GM18870 (cell line): ENCODE results near the gene FMO5.
"Not testable (repeated sequence)": the region's sequence is repeated elsewhere in the genome, so short reads cannot be mapped to it uniquely, and the experiment has no call there.

Source experiments
- ATAC-seq: cut with Tn5 transposase; IDR thresholded peaks from one replicate; pipeline ENCODE4 v1.9.1; 2021; ENCODE audit warnings: moderate library complexity; ENCODE audit not compliant: unreplicated experiment

The FMO5 gene

DNA sequence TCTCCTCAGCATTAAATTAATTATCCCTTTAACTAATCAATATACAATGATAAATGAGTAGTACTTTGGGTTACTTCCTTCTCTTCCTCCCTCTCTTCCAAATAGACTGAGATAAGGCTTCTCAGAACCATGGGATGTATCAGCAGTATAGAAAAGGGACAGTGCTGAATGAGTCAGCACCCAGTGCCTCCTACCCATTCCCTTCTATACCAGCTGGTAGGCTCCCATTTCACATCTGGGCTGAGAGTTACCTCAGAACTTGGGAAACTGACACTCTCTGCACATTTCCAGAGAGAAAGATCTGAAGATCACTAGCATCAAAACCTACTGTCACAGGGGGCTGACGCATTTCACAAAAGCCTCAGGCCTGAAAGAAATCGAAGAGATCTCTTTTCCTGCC is 68.0 kb downstream of the FMO5 start:
- not testable (repeated sequence) for ATAC-seq

DNA sequence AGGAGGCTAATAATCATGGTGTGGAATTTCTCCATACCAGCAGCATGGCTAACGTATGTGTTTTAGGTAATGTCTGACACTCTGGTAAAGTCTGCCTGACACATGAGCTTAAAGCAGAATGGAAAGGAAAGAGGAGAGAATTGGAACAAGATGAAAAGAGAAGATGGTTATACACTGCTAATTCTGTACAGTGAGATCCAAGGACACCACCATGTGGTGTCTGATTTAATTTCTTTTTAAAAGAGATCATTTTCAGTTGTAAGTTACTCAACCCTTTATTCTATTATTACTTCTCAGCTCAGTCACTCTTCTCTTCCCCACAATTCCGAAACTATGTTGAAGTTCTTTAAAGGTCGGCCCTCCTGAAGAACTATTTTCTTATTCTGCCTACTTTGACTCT is 68.5 kb downstream of the FMO5 start:
- no peak for ATAC-seq

DNA sequence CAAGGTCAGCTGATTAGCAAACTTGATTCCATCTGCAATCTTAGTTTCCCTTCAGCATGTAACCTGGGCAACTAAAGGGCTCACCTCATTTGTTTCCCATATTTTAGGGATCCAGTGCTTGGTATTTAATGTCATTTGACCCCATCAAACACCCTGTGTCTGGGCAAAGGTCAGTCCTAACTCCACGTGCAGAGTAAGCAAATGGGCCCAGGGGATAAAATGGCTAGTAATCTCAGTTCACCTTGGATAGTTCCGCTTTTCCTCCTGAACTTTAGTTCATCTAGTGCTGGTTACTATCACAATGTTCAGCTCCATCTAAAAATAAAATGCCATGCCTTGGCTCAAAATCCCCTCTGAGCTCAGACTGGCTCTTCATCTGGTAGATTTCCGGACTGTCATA is 72.4 kb downstream of the FMO5 start:
- ATAC-seq: no peak

DNA sequence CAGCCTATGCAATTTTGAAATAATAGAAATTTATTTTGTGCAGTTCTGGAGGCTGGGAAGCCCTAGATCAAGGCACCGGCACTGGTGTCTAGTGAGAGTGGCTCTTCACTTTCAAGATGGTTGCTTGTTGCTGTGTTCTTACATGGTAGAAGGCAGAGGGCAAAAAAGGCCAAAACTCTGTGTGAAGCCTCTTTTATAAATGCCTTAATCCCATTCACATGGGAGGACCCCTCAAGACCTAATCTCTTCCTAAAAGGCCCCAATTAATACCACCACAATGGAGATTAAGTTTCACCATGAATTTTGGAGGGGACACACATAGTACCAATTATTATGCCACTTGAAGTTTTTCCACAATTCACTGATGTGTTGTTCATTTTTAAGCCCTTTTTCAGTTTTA is 73.9 kb downstream of the FMO5 start:
- ATAC-seq: no peak

DNA sequence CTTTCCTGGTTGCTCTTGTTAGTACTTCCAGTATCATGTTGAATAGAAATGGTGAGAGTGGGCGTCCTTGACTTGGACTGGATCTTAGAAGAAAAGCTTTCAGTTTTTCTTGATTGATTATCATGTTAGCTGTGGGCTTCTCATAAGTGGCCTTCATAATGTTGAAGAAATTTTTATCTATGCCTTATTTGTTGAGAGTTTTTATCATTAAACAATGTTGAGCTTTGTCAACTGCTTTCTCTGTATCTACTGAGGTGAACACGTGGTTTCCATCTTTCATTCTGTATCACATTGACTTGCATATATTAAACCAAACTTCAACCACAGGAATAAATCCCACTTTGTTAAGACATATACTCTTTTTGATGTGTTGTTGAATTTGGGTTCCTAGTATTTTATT is 82.3 kb downstream of the FMO5 start:
- no peak for ATAC-seq
